Smooth muscle cell (in vitro differentiated cells): ENCODE results near the gene ALDOA. TPM values are rescaled to one million over a fixed set of nuclear protein-coding genes. Genes with fewer than 3 reads are reported as not detected.

Experiments used
- DNase-seq: peaks from one replicate; lab custom pipeline; 2025; ENCODE audit not compliant: unreplicated experiment; lab: John Stamatoyannopoulos, UW
- H2AFZ ChIP-seq: fragments of 200-600 bp; sonication (generic); 2 replicates; pipeline ENCODE4 v1.6.0; 2016; ENCODE audit warnings: antibody characterized with exemption, low read depth, mild to moderate bottlenecking
- H3F3A ChIP-seq: fragments of 200-600 bp; sonication (generic); 2 replicates; pipeline ENCODE4 v1.6.0; 2017; ENCODE audit warnings: antibody characterized with exemption, low read depth
- H3K27ac ChIP-seq: fragments of 200-600 bp; sonication (generic); 2 replicates; pipeline ENCODE4 v1.5.1; 2016; ENCODE audit warnings: low read depth, mild to moderate bottlenecking
- H3K27me3 ChIP-seq: fragments of 200-600 bp; sonication (generic); 2 replicates; pipeline ENCODE4 v1.6.1; 2016; ENCODE audit warnings: low read depth, mild to moderate bottlenecking
- H3K36me3 ChIP-seq: fragments of 200-600 bp; sonication (generic); 2 replicates; pipeline ENCODE4 v1.5.1; 2016; ENCODE audit warnings: low read depth
- H3K4me1 ChIP-seq: fragments of 200-600 bp; sonication (generic); 2 replicates; pipeline ENCODE4 v1.5.1; 2016; ENCODE audit warnings: low read depth
- H3K4me2 ChIP-seq: fragments of 200-600 bp; sonication (generic); 2 replicates; pipeline ENCODE4 v1.6.0; 2016; ENCODE audit warnings: mild to moderate bottlenecking
- H3K4me3 ChIP-seq: fragments of 200-600 bp; sonication (generic); 2 replicates; pipeline ENCODE4 v1.5.1; 2016; ENCODE audit warnings: mild to moderate bottlenecking
- H3K79me2 ChIP-seq: fragments of 200-600 bp; sonication (generic); 2 replicates; pipeline ENCODE4 v1.6.0; 2016; ENCODE audit warnings: low read depth, mild to moderate bottlenecking
- H3K9ac ChIP-seq: fragments of 200-600 bp; sonication (generic); 2 replicates; pipeline ENCODE4 v1.6.0; 2016; ENCODE audit warnings: low read depth
- H3K9me3 ChIP-seq: fragments of 200-600 bp; sonication (generic); replicated peaks from 2 replicates; pipeline ENCODE4 v1.5.1; 2016; ENCODE audit warnings: low read depth
- H4K20me1 ChIP-seq: fragments of 200-600 bp; sonication (generic); 2 replicates; pipeline ENCODE4 v1.6.0; 2016; ENCODE audit warnings: low read depth
- CTCF ChIP-seq: fragments of 200-600 bp; sonication (generic); IDR thresholded peaks from 2 replicates; pipeline ENCODE4 v1.5.1; 2017; ENCODE audit warnings: borderline replicate concordance, mild to moderate bottlenecking, antibody characterized with exemption; ENCODE audit not compliant: insufficient read depth, poor library complexity, severe bottlenecking
- WGBS: methylation state at CpG from one replicate; pipeline ENCODE4 v1.1.7; 2016; ENCODE audit warnings: low lambda C conversion rate; 5-methylcytosine and 5-hydroxymethylcytosine counted together
- polyA plus RNA-seq: library from polyadenylated mRNA; unstranded; fragments of >200 nt; fragmentation: Nextera tagmentation; extraction: Ambion mirVana; gene quantifications from 2 replicates; pipeline ENCODE4 v1.2.1, GENCODE V29; 2016
- total RNA-seq: library from RNA; depleted of rRNA; stranded (reverse); fragments of >200 nt; gene quantifications from 2 replicates; pipeline ENCODE4 v1.2.3, GENCODE V29; 2014

Gene ALDOA
- total and polyA plus RNA-seq, 2 experiments from 2014 or later = 1,146 to 2,856 TPM

- no peak overlapping the region for H3K9ac ChIP-seq
- no peak overlapping the region for H3K4me3 ChIP-seq
- DNase-seq = no peak
- no peaks in the 10 kb centered on the region for H3K9me3 ChIP-seq
- H3K4me2 ChIP-seq = peak overlapping the region; percentile 98
- no peaks in the 10 kb centered on the region for H3K36me3 ChIP-seq
- H3K27me3 ChIP-seq = no peaks in the 10 kb centered on the region
- H2AFZ ChIP-seq = no peak overlapping the region
- H3K79me2 ChIP-seq = no peaks in the 10 kb centered on the region
- no peak for TF ChIP-seq CTCF
- no peak overlapping the region for H3K27ac ChIP-seq
- H3K4me1 ChIP-seq = peaks cover 8% of the 10 kb centered on the region
- H3F3A ChIP-seq = peaks cover 13% of the 10 kb centered on the region
- 70% methylated on average over 8 of the region's 8 CpGs for WGBS
- H4K20me1 ChIP-seq = no peaks in the 10 kb centered on the region
Measured at GRCh38 chr16:30054451-30054850, 11.1 kb upstream of the ALDOA start.

- Histone ChIP-seq H3K27ac (no peak overlapping the region), H3K4me2 (no peak overlapping the region), H3K9ac (no peak overlapping the region), H3K4me3 (no peak overlapping the region), H3K4me1 (peaks cover 8% of the 10 kb centered on the region), H3K36me3 (no peaks in the 10 kb centered on the region), H2AFZ (no peak overlapping the region), H4K20me1 (no peaks in the 10 kb centered on the region), H3K9me3 (no peaks in the 10 kb centered on the region), H3K27me3 (no peaks in the 10 kb centered on the region), H3K79me2 (no peaks in the 10 kb centered on the region), H3F3A (peaks cover 13% of the 10 kb centered on the region)
- 51% methylated on average over 10 of the region's 10 CpGs for WGBS
- TF ChIP-seq CTCF = peak; percentile 38
- no peak for DNase-seq
Measured at GRCh38 chr16:30054959-30055553, 10.5 kb upstream of the ALDOA start.

GRCh38 chr16:30060346-30060745 lies 5.2 kb upstream of the ALDOA start:
- Histone ChIP-seq H3K4me1 (peaks cover 22% of the 10 kb centered on the region), H3K27me3 (no peaks in the 10 kb centered on the region), H3K36me3 (no peaks in the 10 kb centered on the region), H3K9me3 (no peaks in the 10 kb centered on the region), H3K4me3 (no peak overlapping the region), H3K79me2 (peaks cover 3% of the 10 kb centered on the region), H2AFZ (no peak overlapping the region), H3F3A (peaks cover 11% of the 10 kb centered on the region), H4K20me1 (no peaks in the 10 kb centered on the region), H3K27ac (no peak overlapping the region), H3K9ac (no peak overlapping the region), H3K4me2 (no peak overlapping the region)
- 66% methylated on average over 4 of the region's 4 CpGs for WGBS
- DNase-seq = no peak
- TF ChIP-seq CTCF = no peak
